GM19043 (cell line): ENCODE measurements around the gene GPD1.

Experiments used
- ATAC-seq: cut with Tn5 transposase; IDR thresholded peaks from one replicate; pipeline ENCODE4 v1.9.1; 2021; ENCODE audit warnings: low read depth; ENCODE audit not compliant: unreplicated experiment

Gene GPD1

GRCh38 chr12:50099302-50100008 lies 4.4 kb upstream of the GPD1 start:
- ATAC-seq: no peak

GRCh38 chr12:50100561-50100960 lies 3.2 kb upstream of the GPD1 start:
- ATAC-seq: no peak

GRCh38 chr12:50101663-50102062 lies 2.1 kb upstream of the GPD1 start:
- no peak for ATAC-seq

- ATAC-seq: no peak
These were observed 1.7 kb upstream of the GPD1 start for GRCh38 chr12:50102131-50102531.

GRCh38 chr12:50102646-50103309 lies 1.0 kb upstream of the GPD1 start:
- no peak for ATAC-seq

GRCh38 chr12:50103351-50103750 lies 457 bp upstream of the GPD1 start:
- no peak for ATAC-seq

GRCh38 chr12:50104417-50105366 lies 884 bp downstream of the GPD1 start:
- no peak for ATAC-seq

GRCh38 chr12:50105913-50106450 lies 2.2 kb downstream of the GPD1 start:
- ATAC-seq: no peak

GRCh38 chr12:50106907-50107306 lies 3.1 kb downstream of the GPD1 start:
- ATAC-seq: no peak

GRCh38 chr12:50107416-50108268 lies 3.8 kb downstream of the GPD1 start:
- ATAC-seq: no peak

GRCh38 chr12:50109319-50109718 lies 5.5 kb downstream of the GPD1 start:
- ATAC-seq: no peak

GRCh38 chr12:50110127-50110761 lies 6.4 kb downstream of the GPD1 start:
- no peak for ATAC-seq

GRCh38 chr12:50110762-50111351 lies 7.0 kb downstream of the GPD1 start:
- no peak for ATAC-seq

GRCh38 chr12:50111395-50111692 lies 7.5 kb downstream of the GPD1 start:
- ATAC-seq: no peak

- peak; percentile 69 for ATAC-seq
These were observed 8.1 kb downstream of the GPD1 start, which contains the start of gene COX14 for GRCh38 chr12:50111693-50112455. Gene COX14, plus strand, starts transcription at chr12:50112236. Its CDS starts 7,808 bp downstream, at chr12:50120044.

- no peak for ATAC-seq
These were observed 8.8 kb downstream of the GPD1 start for GRCh38 chr12:50112456-50113218.

GRCh38 chr12:50117057-50117622 lies 13.3 kb downstream of the GPD1 start:
- no peak for ATAC-seq
